Stimulated activated CD8-positive, alpha-beta memory T cell treated with anti-CD3 and anti-CD28 coated beads, Interleukin-4, amount 100 ng/mL, for 24 hours (primary cell): ENCODE measurements around the gene MRC2.
A peak's percentile ranks its signal among the peaks of the same experiment; 100 is the strongest.

Experiments
- DNase-seq: peaks from one replicate; pipeline ENCODE4 v3.0.0-alpha.2; 2020; ENCODE audit warnings: low read depth

The MRC2 gene

DNA sequence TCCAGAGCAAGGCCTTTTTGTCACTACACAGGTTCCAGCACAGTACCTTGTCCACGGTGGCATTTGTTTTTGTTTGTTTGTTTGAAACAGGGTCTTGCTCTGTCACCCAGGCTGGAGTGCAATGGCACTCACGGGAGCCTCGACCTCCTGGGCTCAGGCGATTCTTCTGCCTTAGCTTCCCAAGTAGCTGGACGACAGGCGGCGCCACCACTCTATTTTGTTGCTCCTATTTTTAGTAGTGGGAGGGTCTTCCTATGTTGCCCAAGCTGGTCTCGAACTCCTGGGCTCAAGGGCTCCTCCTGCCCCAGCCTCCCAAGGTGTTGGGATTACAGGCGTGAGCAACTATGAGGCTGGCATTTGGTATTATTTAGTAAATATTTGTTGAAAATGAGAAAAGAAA lies 10.3 kb downstream of the MRC2 start:
- no peak for DNase-seq

DNA sequence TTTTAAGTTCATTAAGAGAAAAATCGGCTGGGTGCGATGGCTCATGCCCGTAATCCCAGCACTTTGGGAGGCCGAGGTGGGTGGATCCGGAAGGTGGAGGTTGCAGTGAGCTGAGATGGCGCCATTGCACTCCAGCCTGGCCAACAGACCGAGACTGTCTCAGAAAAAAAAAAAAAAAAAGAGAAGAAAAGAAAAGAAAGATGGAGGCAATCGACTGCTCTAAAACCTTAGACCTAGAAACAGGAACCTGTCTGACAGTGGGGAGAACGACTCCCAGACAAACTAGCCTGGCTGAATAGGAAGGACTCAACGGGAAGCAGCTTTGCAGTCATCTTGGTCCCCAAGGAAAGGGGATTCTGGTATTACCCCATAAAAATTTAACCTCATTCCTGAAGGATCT lies 13.7 kb downstream of the MRC2 start:
- no peak for DNase-seq

DNA sequence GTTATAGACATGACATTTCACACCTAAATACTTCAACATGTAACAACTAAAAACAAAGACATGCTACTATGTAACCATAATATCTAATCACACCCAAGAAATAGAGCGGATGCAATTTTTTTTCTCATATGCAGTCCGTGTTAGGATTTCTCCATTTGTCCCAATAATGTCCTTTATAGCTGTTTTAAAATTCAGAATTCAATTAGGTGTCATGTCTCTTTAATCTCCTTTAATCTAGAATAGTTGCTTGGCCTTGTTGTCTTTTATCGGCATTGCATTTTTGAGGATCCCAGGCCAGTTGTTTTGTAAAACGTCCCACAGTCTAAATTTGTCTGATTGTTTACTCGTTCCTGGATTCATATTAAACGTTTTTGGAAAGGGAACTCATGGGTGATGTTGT lies 14.5 kb downstream of the MRC2 start:
- no peak for DNase-seq

DNA sequence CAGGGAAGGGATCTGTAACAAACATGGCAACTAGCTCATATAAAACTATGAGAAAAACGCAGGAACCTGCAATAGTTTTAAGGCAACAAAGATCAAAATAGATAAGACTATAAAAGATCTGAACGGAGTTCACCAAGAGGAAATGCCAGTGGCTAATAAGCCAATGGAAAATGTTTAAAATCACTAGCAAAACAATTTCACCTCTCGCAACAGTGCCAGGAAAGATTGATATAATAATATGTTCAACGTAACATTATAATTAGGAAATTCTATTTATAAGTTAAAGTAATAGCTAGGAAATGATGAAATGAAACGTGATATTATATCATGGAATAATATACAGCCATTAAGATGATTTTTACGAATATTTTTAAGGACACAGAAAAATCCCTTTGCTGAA lies 16.0 kb downstream of the MRC2 start:
- no peak for DNase-seq

DNA sequence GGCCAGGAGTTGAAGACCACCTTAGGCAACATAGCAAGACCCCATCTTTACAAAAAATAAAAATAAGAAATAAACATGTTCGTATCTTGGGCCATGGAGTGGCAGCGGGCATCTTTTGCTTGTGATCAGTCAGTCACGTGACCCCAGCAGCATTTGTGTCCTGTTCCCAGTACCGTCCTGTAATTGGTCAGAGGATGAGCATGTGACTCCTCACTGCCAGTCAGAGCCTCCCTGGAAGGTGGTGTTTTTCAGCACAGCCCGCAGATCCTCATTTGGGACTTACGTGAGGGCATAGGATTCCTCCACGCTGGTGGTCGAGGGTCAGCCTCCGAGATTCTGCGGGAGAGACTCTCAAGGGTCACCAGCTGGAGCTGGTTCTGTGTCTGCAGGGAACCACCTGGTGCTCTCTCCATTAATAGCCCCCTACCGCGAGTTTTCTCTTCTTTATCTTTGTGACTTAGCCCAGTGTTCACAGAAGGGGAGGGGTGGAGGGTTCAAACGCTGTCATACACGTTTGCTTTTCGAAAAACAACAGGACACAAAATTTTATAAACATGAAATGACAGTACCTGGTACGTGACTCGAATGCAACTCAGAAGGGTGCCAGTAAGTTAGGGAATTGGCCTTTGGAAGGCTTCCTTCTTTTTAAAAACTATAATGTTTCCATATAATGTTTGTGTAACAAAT lies 17.2 kb downstream of the MRC2 start:
- no peak for DNase-seq

DNA sequence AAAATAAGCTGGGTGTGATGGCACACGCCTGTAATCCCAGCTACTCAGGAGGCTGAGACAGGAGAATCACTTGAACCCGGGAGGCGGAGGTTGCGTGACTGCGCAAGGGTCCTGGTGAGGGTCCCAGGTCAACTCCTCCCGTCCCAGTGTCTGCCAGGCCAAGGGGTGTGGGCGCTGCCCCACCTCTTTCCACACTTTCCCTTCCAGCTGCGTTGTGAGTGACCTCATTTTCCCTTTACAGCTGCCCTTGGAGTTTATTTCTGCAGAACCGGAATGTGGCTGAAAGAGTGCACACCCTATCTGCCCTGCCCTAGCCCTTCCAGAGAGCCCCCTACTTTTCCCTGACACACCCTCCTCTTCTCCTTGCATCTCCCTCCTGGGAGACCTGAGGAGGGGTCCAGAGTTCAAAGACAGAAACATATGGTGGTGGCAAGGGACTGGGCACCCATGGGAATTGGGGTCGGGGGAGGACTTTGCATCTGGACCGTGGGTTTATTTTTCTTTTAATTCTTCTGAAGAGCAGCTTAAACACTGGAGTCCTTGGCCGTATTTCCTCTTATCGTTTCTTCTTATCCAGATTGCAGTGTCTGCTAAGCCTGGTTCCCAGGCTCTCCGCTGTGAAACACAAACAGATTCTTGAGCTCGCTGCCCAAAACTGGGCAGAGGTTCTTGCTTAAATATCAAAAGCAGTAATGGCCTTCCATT lies 20.9 kb downstream of the MRC2 start:
- no peak for DNase-seq

DNA sequence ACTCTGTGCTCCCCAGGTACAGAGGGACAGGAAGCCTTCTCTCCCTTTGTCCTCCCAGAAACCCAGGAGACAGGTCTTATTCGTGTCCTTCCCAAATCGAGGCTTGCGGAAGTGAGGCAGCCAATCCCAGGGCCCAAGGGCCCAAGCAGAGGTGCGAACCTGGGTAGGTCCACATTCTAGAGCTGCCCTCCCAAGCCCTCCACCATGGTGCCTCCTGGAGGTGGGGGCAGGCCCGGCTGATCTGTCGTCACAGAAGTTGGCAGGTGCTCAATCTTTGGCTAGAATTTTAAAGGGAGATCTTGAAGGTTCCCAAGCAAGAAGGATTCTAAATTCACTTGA lies 21.5 kb downstream of the MRC2 start:
- no peak for DNase-seq

DNA sequence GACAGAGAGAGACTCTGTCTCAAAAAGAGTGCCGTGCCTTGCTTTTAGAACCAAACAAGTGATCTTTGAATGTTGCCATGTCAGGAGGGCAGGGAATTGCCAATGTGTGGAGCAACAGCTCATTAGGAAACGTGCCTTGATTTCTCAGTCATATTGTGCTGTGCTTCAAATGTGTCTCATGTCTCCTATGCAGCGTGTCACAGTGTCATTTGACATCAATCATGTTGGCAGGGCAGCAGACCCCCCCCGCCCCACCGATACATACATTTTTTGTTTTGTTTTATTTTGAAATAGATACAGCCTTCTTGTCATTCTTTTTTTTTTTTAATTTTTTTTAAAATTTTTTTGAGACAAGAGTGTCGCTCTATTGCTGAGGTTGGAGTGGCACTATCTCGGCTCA lies 22.1 kb downstream of the MRC2 start:
- no peak for DNase-seq

DNA sequence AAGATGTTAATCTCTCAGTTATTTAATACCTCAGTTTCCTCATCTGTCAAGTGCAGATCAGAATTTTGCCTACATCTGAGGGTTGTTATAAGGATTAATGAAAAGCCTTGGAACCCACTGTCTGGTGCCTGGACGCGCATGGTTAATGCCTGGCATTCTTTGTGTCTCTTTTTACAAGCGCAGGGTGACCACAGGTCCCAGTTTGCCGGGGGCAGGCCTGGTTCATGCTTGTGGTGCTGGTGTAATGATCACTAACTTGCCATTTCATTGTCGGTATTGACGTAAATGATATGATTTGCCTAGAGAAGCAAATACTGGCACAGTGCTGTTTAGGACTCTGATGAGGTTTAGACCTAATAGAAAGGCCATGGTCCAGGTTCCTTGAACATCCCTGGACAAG lies 23.1 kb downstream of the MRC2 start:
- no peak for DNase-seq

DNA sequence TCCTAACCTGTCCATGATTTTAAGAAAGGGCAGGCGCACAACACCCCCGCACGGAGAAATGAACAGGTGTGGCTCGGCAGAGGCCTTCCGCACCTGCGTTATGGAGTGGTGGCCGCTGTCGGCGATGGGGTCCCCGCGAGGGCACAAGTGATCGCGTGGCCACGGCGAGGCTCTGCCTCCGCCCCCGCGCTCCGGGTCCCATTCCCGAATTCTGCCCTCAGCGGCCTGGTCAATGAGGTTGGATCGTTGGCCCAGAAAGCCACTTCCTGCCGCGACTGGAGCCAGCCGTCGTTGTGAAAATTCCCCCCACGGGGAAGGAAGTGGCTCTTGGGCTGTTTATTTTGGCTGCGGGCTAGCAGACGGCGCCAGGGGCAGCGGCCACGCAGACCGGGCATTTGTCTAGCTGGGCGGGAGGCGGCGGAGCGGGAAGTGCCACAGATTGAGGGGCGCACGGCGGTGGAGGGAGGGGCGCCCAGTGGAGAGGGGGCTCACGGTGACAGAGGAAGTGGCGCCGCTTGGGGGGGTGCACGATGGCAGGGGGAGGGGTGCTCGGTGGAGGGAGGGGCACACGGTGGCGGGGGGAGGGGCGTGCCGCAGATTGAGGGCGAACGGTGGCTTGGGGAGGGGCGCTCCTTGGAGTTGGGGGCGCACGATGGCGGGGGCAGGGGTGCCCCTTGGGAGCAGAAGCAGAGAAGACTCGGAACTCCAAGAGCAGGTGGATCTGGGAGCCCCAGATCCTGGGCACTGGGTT lies 25.0 kb downstream of the MRC2 start:
- peak; percentile 12 for DNase-seq

DNA sequence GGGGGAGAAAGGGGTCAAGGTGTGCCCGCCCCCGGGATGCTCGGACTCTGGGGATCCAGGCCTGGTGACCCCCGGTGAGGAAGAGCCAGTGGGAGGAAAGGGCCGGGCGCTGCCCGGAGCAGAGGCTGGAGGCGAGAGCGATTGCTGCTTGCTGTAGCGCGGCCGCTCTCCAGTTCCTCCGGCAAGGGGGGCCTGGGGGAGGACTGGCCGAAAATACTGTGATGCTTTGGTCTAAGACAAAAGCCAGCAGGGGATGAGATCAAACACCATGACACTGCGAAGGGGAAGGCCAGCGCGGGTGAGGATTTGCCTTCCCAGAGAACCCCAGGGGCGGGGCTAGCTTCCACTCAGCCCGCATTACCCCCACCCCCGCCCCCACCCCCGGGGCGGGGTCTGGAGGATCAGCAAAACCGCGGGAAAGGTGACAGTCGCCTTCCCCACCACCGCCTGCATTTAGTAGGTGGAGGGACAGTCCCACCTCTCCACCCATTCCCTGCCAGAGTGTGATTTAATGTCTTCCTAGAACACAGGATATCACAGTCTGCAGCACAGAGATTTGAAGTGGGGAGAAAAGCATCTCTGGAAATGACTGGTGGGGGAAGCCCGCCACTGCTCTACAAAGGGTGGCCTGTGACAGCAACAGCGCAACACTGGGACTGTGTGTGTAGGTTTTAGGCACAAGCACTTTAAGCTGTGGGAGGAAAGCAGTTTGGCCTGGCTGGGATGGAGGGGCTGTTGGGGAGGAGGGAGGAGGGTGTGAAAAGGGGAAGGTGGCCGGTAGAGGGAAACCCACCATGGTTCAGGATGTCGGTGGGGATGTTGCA lies 25.7 kb downstream of the MRC2 start:
- peak; percentile 88 for DNase-seq

DNA sequence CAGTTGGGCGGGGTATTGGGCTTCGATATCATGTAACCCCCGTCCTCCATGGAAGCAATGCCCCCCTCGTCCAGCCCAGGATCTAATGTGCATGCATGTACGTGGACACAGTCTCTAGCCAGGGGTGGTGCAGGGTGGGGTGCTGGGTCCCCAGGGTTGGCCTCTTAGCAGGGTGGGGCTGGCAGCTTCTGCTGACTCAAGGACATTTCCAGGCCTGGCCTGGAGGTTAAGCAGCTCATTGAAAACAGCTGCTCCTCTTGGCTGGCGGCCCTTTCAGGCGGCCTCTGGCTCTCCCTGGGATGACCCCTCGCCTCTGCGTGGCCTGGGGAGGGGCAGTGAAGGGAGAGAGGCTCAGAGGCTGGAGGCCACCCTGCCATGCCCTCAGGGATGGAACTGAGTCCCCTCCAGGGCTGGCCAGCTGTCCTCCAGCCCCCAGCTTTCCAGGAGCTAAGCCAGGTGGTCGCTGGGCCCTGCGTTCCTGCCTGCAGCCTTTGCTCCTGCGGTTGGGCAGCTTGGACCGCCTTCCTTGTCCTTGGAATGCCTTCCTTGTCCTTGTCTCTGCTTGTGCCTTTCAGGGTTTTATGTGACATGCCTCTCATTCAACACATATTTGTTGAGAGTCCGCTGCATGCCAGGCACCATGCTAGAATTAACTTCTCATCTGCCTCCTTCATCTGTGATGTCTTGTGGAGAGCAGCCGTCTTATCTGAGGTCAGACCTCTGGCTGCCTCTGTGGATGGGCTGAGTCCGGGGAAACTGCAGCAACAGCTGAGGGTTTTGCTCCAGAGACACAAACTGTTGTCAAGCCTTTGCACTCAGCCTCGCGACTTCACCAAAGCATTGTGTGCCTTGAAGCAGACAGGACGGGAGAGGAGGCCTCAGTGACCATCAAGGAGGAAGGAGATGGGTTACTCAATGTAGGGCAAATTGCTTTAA lies 26.6 kb downstream of the MRC2 start:
- DNase-seq = no peak

DNA sequence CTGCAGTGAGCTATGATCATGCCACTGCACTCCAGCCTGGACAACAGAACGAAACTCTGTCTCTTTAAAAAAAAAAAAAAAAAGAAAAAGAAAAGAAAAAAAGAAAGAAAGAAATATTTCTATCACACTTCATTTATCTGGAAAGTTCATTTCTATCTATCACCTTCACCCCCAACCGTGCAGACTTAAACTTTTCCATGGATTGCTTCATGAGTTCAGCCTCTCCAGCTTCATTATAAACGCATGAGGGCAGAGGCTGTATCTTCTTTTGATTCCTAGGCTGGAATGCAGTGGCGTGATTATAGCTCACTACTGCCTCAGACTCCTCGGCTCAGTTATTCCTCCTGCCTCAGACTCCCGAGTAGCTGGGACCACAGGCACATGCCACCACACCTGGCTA lies 28.2 kb downstream of the MRC2 start:
- no peak for DNase-seq

DNA sequence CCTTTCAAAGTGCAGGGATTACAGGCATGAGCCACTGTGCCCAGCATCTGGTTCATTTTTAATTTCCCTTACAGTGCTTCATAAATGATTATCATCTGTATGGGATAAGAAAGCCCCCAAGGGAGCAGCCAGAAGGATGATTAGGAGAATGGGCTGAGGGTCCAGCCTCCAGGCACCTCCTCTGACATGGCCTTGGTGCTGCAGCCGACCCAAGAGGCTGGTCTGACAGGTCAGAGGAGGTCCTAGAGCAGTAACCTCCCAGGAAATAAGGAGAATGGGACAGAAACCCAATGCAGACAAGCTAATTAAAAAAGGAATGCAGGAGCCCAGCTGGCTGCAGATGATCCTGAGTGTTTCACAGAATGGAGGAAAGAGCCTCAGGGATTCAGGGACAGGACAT lies 29.0 kb downstream of the MRC2 start:
- no peak for DNase-seq

DNA sequence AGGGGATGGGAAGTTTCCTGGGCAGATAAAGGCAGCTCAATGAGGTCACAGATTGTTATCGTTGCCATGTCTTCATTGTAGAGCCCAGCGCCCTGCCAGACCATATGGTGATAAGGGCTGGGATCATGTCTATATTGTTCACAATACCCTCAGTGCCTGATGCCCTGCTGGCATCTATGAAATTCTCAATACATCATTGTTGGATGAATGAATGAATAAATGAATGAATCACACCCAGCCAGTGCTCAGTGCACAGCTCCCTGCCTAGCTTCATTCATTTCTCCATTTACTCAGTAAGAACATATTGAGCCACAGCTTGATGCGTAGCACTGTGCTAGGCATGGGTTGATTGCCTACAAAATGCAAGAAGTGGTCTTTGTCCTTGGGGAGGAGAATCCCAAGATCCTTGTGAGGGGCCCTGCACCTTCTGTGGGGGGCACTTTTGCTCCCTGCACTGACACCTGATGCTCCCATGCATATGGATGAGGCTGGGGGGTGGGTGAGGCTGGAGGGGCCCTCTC lies 29.7 kb downstream of the MRC2 start:
- no peak for DNase-seq

DNA sequence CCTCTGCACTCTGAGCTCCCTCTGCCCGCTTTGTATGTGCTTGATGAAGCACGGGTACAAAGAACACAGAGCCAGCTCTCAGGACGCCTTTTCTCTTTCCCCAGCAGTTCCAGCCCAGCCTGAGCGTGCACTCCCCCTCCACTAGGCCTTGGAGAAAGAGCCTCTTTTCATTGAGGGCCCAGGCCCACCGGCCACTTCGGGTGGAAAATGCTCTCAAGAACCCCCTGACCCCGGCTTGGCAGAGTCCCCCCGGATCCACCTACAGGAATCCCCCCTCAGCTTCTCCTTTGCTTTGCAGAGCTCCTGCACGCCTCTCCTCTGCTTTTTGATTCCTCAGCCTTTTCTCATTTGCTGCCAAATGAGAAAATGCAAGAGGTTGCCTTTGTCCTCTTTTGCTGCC lies 30.2 kb downstream of the MRC2 start:
- no peak for DNase-seq

DNA sequence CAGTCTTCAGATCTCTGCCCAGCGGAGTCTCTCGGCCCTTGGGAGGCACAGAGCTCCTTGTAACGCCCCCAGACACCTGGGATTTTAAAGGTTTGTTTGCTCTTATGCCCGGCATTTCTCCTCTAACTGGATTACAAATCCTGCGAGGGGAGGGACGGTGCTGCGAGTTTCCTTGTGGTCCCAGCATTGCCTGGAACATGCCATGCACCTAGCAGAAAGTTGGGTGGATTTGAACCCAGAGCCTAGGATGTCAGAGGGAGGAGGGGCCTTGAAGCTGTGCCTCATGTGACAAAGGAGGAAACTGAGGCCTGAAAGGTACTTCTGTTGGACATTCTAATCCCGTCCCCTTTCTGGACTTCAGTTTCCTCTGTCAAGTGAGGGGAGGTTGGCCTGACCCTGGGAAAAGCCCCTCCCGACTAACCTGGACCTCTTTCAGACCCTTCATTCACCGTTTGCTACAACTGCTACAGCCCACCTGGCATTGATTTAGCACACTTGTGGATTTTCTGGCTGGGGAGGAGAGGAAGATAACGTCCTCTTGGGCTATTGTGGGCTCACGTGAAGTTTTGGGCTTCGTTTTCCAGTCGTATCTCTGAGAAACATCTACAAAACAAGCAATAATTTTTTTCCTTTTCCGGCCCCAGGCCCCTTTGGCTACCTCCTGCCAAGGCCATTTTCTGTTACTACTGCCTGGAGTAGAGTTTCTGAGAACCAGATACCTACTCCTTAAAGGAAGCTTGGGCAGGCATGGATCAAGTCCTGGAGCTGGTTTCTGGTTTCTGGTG lies 30.9 kb downstream of the MRC2 start:
- no peak for DNase-seq

DNA sequence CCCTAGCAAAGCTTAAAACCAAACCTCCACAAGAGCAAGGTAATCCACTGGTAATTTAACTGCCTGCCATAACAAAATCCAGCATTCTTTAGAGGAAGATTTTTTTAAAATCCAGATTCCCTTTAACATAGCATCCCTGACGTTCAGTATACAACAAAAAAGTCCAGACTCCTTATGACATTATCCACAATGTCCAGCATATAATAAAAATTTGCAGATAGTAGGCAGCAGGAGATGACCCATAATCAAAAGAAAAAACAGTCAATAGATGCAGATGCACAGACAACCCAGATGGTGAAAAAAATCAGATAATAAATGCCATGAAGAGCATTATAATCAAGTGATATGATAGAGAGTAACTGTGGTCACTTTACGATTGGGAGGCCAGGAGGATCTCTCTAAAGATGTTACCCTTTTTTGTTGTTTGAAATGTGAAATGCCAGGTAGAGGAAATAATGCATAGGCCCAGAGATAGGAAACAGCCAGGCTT lies 33.2 kb downstream of the MRC2 start:
- no peak for DNase-seq

DNA sequence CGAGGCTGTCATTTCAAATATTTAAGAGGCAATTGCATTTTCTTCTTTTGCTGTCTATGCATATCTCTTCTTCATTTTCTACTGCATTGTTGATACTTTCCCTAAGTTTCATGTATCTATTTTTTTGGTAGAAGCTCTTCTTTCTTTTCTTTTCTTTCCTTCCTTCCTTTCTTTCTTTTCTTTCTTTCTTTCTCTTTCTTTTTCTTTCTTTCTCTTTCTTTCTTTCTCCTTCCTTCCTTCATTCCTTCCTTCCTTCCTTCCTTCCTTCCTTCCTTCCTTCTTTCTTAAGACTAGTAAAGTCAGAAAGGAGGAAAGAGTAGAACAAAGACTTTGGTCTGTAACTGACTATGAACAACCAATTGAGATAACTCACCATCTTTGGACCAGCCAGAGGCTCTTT lies 33.9 kb downstream of the MRC2 start:
- no peak for DNase-seq

DNA sequence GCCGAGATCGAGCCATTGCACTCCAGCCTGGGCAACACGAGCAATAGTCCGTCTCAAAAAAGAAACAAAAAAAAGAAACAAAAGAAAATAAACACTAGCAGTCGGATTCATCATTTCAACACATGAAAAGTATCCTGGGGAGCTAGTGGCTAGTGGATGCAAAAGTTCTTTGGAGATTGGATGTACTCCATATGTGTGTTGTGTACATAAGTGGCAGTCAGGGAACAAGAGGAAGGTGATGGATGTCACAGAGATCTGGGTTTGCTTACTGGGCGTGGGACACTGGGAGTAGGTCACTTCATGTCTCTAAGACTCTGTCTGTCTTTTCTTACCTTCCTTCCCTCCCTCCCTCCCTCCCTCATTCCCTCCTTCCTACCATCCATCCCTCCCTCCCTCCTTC lies 35.4 kb downstream of the MRC2 start:
- DNase-seq = no peak
